ENCODE results near the gene QRFP. TPM values are rescaled to one million over a fixed set of nuclear protein-coding genes. Genes with fewer than 3 reads are reported as not detected.

Gene QRFP
- total and polyA plus RNA-seq, 8 donors, result 0.16 to 0.70 (median 0.47) TPM; not detected in 1

- Histone ChIP-seq H3K27me3 (no peaks in the 10 kb centered on the region), H3K9me3 (no peaks in the 10 kb centered on the region), H3K4me1 (no peaks in the 10 kb centered on the region), H3K36me3 (peaks cover 0 to 100% of the 10 kb centered on the region in 2 donors), H3K27ac (no peak overlapping the region), H3K4me3 (no peak overlapping the region)
- intact Hi-C loops (cut with DNase I), result loop anchor here in 1 of 2 donors (10.0 kb wide), 1 partner anchor 167 kb away; no protein-coding TSS in a partner anchor
- TF ChIP-seq CTCF (IDR thresholded peaks at IDR 0.05), result no peak
- ATAC-seq (no peak), DNase-seq (no peak)
Observed at GRCh38 chr9:130878295-130878694, 18.3 kb downstream of the QRFP start.

- Histone ChIP-seq H3K27me3 (no peaks in the 10 kb centered on the region), H3K4me3 (no peak overlapping the region), H3K36me3 (peaks cover 5 to 100% of the 10 kb centered on the region in 2 donors), H3K4me1 (no peaks in the 10 kb centered on the region), H3K9me3 (no peaks in the 10 kb centered on the region), H3K27ac (no peak overlapping the region)
- intact Hi-C loops (cut with DNase I), result loop anchor here in 1 of 2 donors (10.0 kb wide), 1 partner anchor 168 kb away; no protein-coding TSS in a partner anchor
- no peak for DNase-seq
- ATAC-seq, result no peak
- no peak for TF ChIP-seq CTCF (IDR thresholded peaks at IDR 0.05)
Observed at GRCh38 chr9:130877300-130877699, 19.3 kb downstream of the QRFP start.

- no peak overlapping the region for H3K4me3 ChIP-seq
- no peak overlapping the region for H3K27ac ChIP-seq
- intact Hi-C loops (cut with DNase I), result loop anchor here in 1 of 2 donors (10.0 kb wide), 1 partner anchor 170 kb away; no protein-coding TSS in a partner anchor
- DNase-seq (no peak), ATAC-seq (no peak)
- peaks cover 7 to 87% of the 10 kb centered on the region in 2 donors for H3K36me3 ChIP-seq
- no peaks in the 10 kb centered on the region for H3K9me3 ChIP-seq
- no peaks in the 10 kb centered on the region for H3K4me1 ChIP-seq
- H3K27me3 ChIP-seq, result no peaks in the 10 kb centered on the region
- TF ChIP-seq CTCF (IDR thresholded peaks at IDR 0.05), result no peak
Observed at GRCh38 chr9:130874783-130875182, 21.8 kb downstream of the QRFP start.

GRCh38 chr9:130873966-130874365, 22.6 kb downstream of the QRFP start:
- no peaks in the 10 kb centered on the region for H3K27me3 ChIP-seq
- H3K36me3 ChIP-seq, result peaks cover 7 to 79% of the 10 kb centered on the region in 2 donors
- H3K4me1 ChIP-seq, result no peaks in the 10 kb centered on the region
- no peak overlapping the region for H3K27ac ChIP-seq
- intact Hi-C loops (cut with DNase I), result loop anchor here in 1 of 2 donors (10.0 kb wide), 1 partner anchor 171 kb away; no protein-coding TSS in a partner anchor
- TF ChIP-seq CTCF (IDR thresholded peaks at IDR 0.05), result no peak
- no peaks in the 10 kb centered on the region for H3K9me3 ChIP-seq
- no peak for DNase-seq
- ATAC-seq, result no peak
- H3K4me3 ChIP-seq, result no peak overlapping the region

GRCh38 chr9:130872912-130873503, 23.6 kb downstream of the QRFP start:
- DNase-seq (no peak), ATAC-seq (no peak)
- H3K27ac ChIP-seq, result no peak overlapping the region
- intact Hi-C loops (cut with DNase I), result loop anchor here in 1 of 2 donors (10.0 kb wide), 1 partner anchor 172 kb away; no protein-coding TSS in a partner anchor
- no peaks in the 10 kb centered on the region for H3K27me3 ChIP-seq
- peaks cover 7 to 69% of the 10 kb centered on the region in 2 donors for H3K36me3 ChIP-seq
- no peaks in the 10 kb centered on the region for H3K4me1 ChIP-seq
- H3K9me3 ChIP-seq, result no peaks in the 10 kb centered on the region
- TF ChIP-seq CTCF (IDR thresholded peaks at IDR 0.05), result no peak
- H3K4me3 ChIP-seq, result no peak overlapping the region
